Loucy (cell line): ENCODE measurements around the gene IQCF2.

ENCODE experiments used
- H2AFZ ChIP-seq: fragments of 200-600 bp; sonication (generic); 2 replicates; pipeline ENCODE4 v1.6.0; 2016; ENCODE audit warnings: antibody characterized with exemption, mild to moderate bottlenecking, low read length, moderate library complexity
- H3F3A ChIP-seq: fragments of 200-600 bp; 2 replicates; pipeline ENCODE4 v1.6.0; 2016; ENCODE audit warnings: antibody characterized with exemption, low read depth, mild to moderate bottlenecking
- H3K27me3 ChIP-seq: fragments of 200-600 bp; sonication (generic); 2 replicates; pipeline ENCODE4 v1.6.1; 2014; ENCODE audit warnings: low read length, mild to moderate bottlenecking; ENCODE audit not compliant: insufficient read depth, poor library complexity, severe bottlenecking
- H3K36me3 ChIP-seq: fragments of 200-600 bp; sonication (generic); 2 replicates; pipeline ENCODE4 v1.6.1; 2016; ENCODE audit warnings: low read length; ENCODE audit not compliant: insufficient read depth
- H3K4me1 ChIP-seq: fragments of 200-600 bp; sonication (generic); 2 replicates; pipeline ENCODE4 v1.5.1; 2014; ENCODE audit warnings: low read length, mild to moderate bottlenecking; ENCODE audit not compliant: insufficient read depth, poor library complexity, severe bottlenecking
- H3K4me2 ChIP-seq: fragments of 200-600 bp; sonication (generic); 2 replicates; pipeline ENCODE4 v1.6.0; 2014; ENCODE audit warnings: antibody characterized with exemption, low read length, low read depth, mild to moderate bottlenecking; ENCODE audit not compliant: poor library complexity, severe bottlenecking
- H3K4me3 ChIP-seq: fragments of 200-600 bp; sonication (generic); 2 replicates; pipeline ENCODE4 v1.5.1; 2014; ENCODE audit warnings: low read length, mild to moderate bottlenecking, mixed read lengths; ENCODE audit not compliant: poor library complexity, severe bottlenecking
- H3K79me2 ChIP-seq: fragments of 200-600 bp; sonication (generic); 2 replicates; pipeline ENCODE4 v1.6.1; 2014; ENCODE audit warnings: low read length; ENCODE audit not compliant: insufficient read depth
- H3K9ac ChIP-seq: fragments of 200-600 bp; sonication (generic); 2 replicates; pipeline ENCODE4 v1.6.0; 2014; ENCODE audit warnings: mild to moderate bottlenecking, low read depth, low read length, moderate library complexity; ENCODE audit not compliant: poor library complexity, severe bottlenecking
- H3K9me2 ChIP-seq: fragments of 200-600 bp; sonication (generic); replicated peaks from 2 replicates; pipeline ENCODE4 v1.6.1; 2016; ENCODE audit warnings: low read depth, low read length, mixed read lengths
- H3K9me3 ChIP-seq: fragments of 200-600 bp; sonication (generic); 2 replicates; pipeline ENCODE4 v1.6.1; 2014; ENCODE audit warnings: mild to moderate bottlenecking, antibody characterized with exemption, low read length, low read depth; ENCODE audit not compliant: insufficient read depth
- H4K20me1 ChIP-seq: fragments of 200-600 bp; sonication (generic); 2 replicates; pipeline ENCODE4 v1.6.0; 2014; ENCODE audit warnings: antibody characterized with exemption, low read length, mild to moderate bottlenecking; ENCODE audit not compliant: insufficient read depth, poor library complexity, severe bottlenecking
- EZH2phosphoT487 ChIP-seq: fragments of 200-600 bp; IDR thresholded peaks from 2 replicates; pipeline ENCODE4 v1.6.1; 2018; ENCODE audit warnings: antibody characterized with exemption, mild to moderate bottlenecking, moderate library complexity, borderline replicate concordance
- TF ChIP-seq, protein P1 (sequence below): fragments of 200-600 bp; sonication (generic); conservative IDR thresholded peaks from 2 replicates; pipeline ENCODE4 v1.5.1; 2014; ENCODE audit warnings: mild to moderate bottlenecking, antibody characterized with exemption, low read length

The IQCF2 gene

DNA sequence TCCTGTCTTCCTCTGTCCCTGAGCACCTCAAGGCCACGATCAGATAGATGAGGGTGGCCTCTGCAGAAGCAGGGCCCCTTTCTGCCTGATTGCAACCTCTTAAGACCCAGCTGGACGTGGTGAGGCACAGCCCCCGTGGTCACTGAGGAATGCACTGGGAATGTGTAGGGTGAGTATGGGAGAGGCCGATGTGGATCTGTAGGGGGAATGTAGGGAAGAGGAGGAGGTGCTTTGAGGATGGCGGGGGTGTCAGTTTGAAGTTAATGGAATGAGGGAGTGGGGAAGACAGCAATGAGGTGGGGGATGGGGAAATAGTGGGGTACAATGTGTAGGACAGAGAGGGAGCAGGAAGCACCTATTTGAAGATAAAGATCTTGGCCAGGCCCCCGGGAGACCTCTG is 14.8 kb downstream of the IQCF2 start:
- no peaks in the 10 kb centered on the region for H4K20me1 ChIP-seq
- no peaks in the 10 kb centered on the region for H3F3A ChIP-seq
- H3K9me3 ChIP-seq: no peaks in the 10 kb centered on the region
- H3K4me2 ChIP-seq: no peak overlapping the region
- no peaks in the 10 kb centered on the region for H3K27me3 ChIP-seq
- H3K4me3 ChIP-seq: no peak overlapping the region
- H3K4me1 ChIP-seq: no peaks in the 10 kb centered on the region
- H2AFZ ChIP-seq: no peak overlapping the region
- no peaks in the 10 kb centered on the region for H3K9me2 ChIP-seq
- H3K79me2 ChIP-seq: no peaks in the 10 kb centered on the region
- H3K36me3 ChIP-seq: no peaks in the 10 kb centered on the region
- TF ChIP-seq EZH2phosphoT487: no peak
- TF ChIP-seq, protein P1, sequence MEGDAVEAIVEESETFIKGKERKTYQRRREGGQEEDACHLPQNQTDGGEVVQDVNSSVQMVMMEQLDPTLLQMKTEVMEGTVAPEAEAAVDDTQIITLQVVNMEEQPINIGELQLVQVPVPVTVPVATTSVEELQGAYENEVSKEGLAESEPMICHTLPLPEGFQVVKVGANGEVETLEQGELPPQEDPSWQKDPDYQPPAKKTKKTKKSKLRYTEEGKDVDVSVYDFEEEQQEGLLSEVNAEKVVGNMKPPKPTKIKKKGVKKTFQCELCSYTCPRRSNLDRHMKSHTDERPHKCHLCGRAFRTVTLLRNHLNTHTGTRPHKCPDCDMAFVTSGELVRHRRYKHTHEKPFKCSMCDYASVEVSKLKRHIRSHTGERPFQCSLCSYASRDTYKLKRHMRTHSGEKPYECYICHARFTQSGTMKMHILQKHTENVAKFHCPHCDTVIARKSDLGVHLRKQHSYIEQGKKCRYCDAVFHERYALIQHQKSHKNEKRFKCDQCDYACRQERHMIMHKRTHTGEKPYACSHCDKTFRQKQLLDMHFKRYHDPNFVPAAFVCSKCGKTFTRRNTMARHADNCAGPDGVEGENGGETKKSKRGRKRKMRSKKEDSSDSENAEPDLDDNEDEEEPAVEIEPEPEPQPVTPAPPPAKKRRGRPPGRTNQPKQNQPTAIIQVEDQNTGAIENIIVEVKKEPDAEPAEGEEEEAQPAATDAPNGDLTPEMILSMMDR: no peak
- no peak overlapping the region for H3K9ac ChIP-seq

DNA sequence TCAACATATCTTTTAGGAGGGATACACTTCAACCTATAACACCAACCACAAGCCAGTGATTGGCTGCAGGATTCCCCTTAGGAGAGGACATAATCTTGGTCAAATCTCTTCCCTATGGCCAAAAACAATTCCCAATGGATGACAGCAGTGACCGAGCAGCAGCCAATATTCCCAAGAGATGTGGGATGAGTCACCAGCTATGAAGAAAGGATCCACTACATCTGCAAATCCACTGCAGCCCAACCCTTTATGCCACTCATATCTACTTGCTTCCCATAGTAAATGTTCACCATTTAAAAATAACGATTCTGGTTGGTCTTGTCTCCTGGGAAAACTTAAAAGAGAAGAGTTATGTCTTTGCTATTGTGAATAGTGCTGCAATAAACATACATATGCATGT is 18.5 kb downstream of the IQCF2 start:
- TF ChIP-seq, protein P1: no peak
- no peak for TF ChIP-seq EZH2phosphoT487
- H3K36me3 ChIP-seq: no peaks in the 10 kb centered on the region
- no peak overlapping the region for H3K4me2 ChIP-seq
- H3F3A ChIP-seq: no peaks in the 10 kb centered on the region
- H3K9ac ChIP-seq: no peak overlapping the region
- H4K20me1 ChIP-seq: no peaks in the 10 kb centered on the region
- H3K27me3 ChIP-seq: no peaks in the 10 kb centered on the region
- no peaks in the 10 kb centered on the region for H3K9me3 ChIP-seq
- H3K4me1 ChIP-seq: no peaks in the 10 kb centered on the region
- no peak overlapping the region for H2AFZ ChIP-seq
- H3K9me2 ChIP-seq: no peaks in the 10 kb centered on the region
- H3K79me2 ChIP-seq: no peaks in the 10 kb centered on the region
- no peak overlapping the region for H3K4me3 ChIP-seq

DNA sequence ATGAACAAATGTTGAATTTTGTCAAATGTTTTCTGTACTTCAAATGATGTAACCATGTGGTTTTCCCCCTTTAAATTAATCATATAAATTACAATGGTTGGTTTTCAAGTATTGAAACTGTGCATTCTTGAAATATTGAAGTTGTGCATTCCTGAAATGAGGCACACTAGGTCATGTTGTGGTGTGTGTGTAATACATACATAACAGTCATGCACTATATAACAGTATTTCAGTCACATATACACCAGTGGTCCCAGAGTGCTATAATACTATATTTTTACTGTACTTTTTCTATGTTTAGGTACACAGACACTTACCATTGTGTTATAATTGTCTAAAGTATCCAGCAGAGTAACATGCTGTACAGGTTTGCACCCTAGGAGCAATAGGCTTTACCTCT is 25.0 kb downstream of the IQCF2 start:
- Histone ChIP-seq H3F3A (no peaks in the 10 kb centered on the region), H3K36me3 (no peaks in the 10 kb centered on the region), H3K9me2 (no peaks in the 10 kb centered on the region), H3K9me3 (no peaks in the 10 kb centered on the region), H4K20me1 (no peaks in the 10 kb centered on the region), H3K27me3 (no peaks in the 10 kb centered on the region), H2AFZ (no peak overlapping the region), H3K9ac (no peak overlapping the region), H3K4me1 (peaks cover 4% of the 10 kb centered on the region), H3K4me3 (no peak overlapping the region), H3K79me2 (no peaks in the 10 kb centered on the region), H3K4me2 (no peak overlapping the region)
- TF ChIP-seq, protein P1: no peak
- TF ChIP-seq EZH2phosphoT487: no peak
